ENCODE results near the gene TMED1.

DNA sequence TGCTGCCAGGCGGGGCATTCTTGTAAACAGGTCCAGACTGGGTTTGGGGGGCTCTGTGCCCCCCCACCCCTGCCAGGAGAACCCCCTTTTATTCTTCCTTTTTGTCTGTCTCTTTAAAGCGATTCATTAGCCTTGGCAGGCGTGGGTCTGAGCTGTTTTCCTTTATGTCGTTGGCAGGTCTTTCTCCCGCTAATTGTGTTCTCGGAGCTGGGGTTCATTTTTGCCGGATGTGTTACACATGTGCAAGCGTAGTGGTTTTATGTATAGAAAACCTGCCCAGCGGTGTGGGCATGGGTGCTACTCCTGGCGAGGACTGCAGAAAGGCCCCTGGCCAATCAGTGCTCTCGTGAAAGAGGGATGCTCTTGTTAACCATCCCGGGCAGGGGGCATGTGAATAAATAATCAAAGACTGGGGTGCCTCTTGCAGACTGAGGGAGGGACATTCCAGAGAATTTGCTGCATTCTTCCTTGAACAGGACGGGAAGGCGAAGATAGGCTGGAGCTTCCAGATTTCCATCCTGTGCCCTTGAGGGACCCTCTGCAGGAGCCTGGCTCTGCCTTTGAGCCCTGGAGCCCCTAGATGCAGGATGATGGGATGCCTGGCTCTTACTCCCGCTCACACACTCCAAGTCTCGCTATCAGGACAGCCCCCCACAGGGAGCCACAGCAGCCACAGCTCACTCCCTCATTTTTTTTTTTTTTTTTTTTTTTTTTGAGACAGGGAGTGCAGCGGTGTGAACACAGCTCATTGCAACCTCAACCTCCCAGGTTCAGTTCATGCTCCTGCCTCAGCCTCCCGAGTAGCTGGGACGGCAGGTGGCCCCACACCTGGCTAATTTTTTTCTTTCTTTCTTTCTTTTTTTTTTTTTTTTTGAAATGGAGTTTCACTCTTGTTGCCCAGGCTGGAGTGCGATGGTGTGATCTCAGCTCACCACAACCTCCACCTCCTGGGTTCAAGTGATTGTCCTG, 49.5 kb upstream of the TMED1 start:
- TF ChIP-seq POLR2A (IDR thresholded peaks at IDR 0.05; ENCODE audit: low read depth, low read length) = no peak
- no peak for TF ChIP-seq SMC3 (IDR thresholded peaks at IDR 0.05; ENCODE audit: low read depth, low read length)
- TF ChIP-seq MAFK (IDR thresholded peaks at IDR 0.05; ENCODE audit: low read depth, low read length) = no peak
- TF ChIP-seq CTCF (conservative IDR thresholded peaks at IDR 0.05; ENCODE audit: low read depth, low read length) = no peak
- no peak for TF ChIP-seq FOS (IDR thresholded peaks at IDR 0.05; ENCODE audit: low read depth, low read length)
- no peak for TF ChIP-seq CEBPB (IDR thresholded peaks at IDR 0.05; ENCODE audit: low read depth, low read length)
- TF ChIP-seq RAD21 (IDR thresholded peaks at IDR 0.05; ENCODE audit: low read length) = no peak
- no peak for TF ChIP-seq NFE2L2 (IDR thresholded peaks at IDR 0.05; ENCODE audit: low read depth, low read length)
- TF ChIP-seq MAZ (IDR thresholded peaks at IDR 0.05; ENCODE audit: borderline replicate concordance, low read depth, low read length) = no peak
- TF ChIP-seq, protein P1, sequence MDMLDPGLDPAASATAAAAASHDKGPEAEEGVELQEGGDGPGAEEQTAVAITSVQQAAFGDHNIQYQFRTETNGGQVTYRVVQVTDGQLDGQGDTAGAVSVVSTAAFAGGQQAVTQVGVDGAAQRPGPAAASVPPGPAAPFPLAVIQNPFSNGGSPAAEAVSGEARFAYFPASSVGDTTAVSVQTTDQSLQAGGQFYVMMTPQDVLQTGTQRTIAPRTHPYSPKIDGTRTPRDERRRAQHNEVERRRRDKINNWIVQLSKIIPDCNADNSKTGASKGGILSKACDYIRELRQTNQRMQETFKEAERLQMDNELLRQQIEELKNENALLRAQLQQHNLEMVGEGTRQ (IDR thresholded peaks at IDR 0.05; ENCODE audit: low read depth, low read length) = no peak
- TF ChIP-seq RCOR1 (IDR thresholded peaks at IDR 0.05; ENCODE audit: insufficient replicate concordance, low read length) = no peak
- TF ChIP-seq CHD1 (IDR thresholded peaks at IDR 0.05; ENCODE audit: low read depth, low read length) = no peak
